GM19372 (cell line): ENCODE results near the gene RPA1.

Source experiments
- ATAC-seq: cut with Tn5 transposase; IDR thresholded peaks from one replicate; pipeline ENCODE4 v1.9.1; 2021; ENCODE audit warnings: mild to moderate bottlenecking, low read depth, moderate library complexity; ENCODE audit not compliant: unreplicated experiment

RPA1 gene

DNA sequence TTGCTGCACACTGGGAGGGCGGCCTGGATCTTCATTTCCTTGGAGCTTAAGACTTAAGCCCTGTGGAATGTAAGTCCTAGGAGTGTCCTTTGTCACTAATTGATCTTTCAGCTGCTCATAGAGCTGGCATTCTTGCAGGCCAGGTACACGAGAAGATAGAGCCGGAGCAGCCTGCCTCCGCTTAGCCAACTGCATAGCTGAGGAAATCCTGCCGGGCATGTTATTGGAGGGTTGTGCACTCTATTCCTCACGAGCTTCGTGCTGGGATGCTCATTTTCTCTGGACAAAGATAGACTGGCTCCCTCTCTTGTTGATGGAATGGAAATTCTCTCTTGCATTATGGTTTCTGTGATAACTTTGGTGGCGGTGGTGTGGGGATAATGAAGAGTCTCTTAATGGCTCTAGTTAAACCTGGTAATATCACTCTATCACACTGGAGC is 76.9 kb downstream of the RPA1 start:
- ATAC-seq: no peak

DNA sequence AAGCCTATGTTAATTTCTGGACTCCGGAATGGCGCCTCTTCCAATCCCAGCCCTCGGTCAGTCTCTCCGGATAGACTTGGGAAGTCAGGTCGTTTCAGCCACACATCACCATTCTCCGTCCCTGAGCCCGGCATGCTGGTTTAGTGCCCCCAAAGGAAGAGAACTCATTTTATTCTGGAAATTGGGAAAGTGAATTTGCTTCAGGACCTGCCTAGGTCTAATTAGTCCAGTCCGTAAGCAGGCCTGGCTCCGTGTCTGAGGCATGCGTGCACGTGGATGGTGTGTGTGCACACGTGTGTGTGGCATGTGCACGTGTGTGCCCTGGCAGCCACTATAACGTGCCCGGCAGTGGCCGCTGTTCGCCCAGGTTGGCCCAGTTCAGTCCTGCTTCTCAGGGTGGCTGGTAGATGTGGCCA is 77.4 kb downstream of the RPA1 start:
- ATAC-seq: no peak

- ATAC-seq: no peak
Measured at GRCh38 chr17:1907909-1908698, 78.3 kb downstream of the RPA1 start.

GRCh38 chr17:1908699-1909309 is 79.0 kb downstream of the RPA1 start:
- ATAC-seq: no peak

- ATAC-seq: no peak
Measured at GRCh38 chr17:1909985-1910384, 80.2 kb downstream of the RPA1 start.

DNA sequence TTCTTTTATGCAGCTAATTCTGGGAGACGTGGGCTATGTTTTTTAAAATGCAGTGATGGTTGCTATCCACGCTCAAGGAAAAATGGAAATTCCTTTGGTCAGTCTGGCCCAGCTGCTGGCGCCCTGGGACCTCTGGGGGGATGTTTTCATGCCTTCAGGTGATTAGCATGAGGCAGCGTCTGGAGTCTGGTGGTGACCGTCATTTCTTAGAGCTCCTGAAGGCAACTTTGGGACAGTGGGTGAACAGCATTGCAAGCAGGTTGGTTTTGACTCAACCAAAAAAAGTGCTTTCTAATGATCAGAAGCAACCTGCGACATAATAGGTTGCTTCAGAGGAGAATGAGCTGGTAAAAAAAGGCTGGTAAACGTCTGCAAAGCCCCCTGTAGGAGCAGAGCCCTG is 82.3 kb downstream of the RPA1 start:
- no peak for ATAC-seq

- ATAC-seq: no peak
Measured at GRCh38 chr17:1913702-1914101, 83.9 kb downstream of the RPA1 start.

- no peak for ATAC-seq
Measured at GRCh38 chr17:1914661-1915083, 84.9 kb downstream of the RPA1 start.

GRCh38 chr17:1915889-1916288 is 86.1 kb downstream of the RPA1 start:
- no peak for ATAC-seq

DNA sequence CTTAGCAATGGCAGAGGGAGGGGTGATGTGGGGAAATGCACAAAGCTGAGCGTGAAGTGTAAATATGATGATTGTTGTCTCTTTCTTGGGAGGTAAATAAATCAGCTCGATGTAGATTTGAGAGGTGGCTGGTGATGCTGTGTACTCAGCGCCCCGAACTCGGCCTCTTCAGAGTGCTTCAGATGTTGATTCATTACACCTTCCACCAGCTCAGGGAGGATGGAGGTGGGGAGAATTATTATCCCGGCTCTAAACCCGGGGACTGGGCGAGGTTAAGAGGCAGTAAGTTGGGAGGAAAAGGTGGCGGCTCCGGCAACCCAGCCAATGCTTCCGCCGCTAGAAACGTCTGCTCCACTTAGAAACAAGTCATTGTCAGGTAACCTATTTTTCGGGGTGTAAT is 86.5 kb downstream of the RPA1 start:
- no peak for ATAC-seq

GRCh38 chr17:1916963-1917715 is 87.3 kb downstream of the RPA1 start:
- no peak for ATAC-seq

GRCh38 chr17:1918346-1919162 is 88.7 kb downstream of the RPA1 start:
- ATAC-seq: no peak

GRCh38 chr17:1919201-1919600 is 89.4 kb downstream of the RPA1 start:
- ATAC-seq: no peak

- no peak for ATAC-seq
Measured at GRCh38 chr17:1920948-1921351, 91.1 kb downstream of the RPA1 start.

DNA sequence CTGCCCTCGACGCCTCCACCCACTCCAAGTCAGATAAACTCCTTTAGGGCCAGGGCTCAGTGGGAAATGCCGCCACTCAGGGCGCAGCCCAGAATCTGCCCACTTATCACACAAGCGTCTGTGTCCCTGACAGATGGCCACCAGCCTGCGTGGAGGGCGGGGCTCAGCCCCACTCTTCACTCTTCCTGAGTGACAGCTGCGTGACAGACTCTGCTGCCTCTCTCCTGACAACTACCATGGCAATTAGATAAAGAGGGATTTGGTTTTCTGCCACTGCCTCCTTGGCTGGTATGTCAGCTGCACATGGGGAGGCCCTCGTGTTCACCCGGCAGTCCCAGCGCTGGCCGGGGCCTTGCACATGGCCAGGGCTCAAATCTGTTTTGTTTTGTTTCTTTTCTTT is 99.2 kb downstream of the RPA1 start:
- no peak for ATAC-seq

- no peak for ATAC-seq
Measured at GRCh38 chr17:1930337-1930645, 100.5 kb downstream of the RPA1 start.

DNA sequence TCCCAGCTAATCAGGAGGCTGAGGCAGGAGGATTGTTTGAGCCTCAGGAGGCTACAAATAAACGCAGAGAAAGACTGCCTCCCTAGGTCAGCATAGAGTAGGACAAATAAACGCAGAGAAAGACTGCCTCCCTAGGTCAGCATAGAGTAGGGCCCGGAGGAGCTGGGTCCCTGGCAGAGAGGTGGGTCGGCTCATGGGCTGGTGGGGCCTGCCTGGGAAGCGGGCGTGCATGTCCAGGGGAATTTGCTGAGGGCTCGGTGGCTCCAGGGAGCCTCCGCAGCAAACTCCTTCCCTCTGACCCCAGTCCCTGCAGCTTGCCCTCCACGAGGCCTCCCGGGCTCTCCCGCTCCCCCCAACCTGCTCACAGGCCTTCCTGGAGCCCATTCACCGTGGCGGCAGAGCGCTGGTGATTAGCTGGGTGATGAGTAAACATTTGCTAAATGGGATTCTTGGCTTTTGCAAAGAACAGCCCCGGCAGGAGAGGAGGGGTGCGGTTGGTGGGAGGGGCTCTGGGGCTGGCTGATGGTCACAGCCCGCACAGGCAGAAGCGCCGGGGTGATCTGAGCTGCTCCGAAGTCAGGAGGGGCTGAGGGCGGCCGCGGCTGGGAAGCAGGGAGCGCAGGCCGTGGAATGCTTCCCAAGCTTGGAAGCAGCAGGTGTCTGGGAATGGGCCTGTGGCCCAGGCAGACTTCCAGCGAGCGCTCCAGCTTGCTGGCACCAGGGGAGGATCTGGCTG is 102.2 kb downstream of the RPA1 start:
- ATAC-seq: no peak

- ATAC-seq: no peak
Measured at GRCh38 chr17:1933875-1934715, 104.3 kb downstream of the RPA1 start.

DNA sequence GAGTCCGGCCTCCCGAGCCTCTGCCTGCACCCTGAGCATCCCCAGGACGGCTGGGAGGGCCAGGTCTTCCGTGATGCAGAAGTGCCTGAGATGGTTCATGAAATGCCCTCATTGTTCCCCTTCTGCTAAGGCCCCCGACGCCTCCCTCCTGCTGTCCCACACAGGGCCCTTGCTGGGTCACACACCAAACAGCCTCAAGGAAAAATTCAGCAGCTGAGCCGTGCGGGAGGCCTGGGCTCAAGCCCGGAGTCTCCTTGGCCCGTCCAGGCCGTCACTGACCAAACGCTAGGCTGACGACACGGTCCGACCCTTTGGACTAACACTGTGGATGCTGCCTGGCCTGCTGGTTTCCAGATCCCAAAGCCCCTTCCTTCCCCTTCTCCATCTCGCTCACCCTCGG is 105.1 kb downstream of the RPA1 start:
- ATAC-seq: no peak
